Endothelial cell (in vitro differentiated cells): ENCODE measurements around the gene SDR42E1. TPM values are rescaled to one million over a fixed set of nuclear protein-coding genes. Genes with fewer than 3 reads are reported as not detected.
A peak's percentile ranks its signal among the peaks of the same experiment; 100 is the strongest.
"Not testable (repeated sequence)": the region's sequence is repeated elsewhere in the genome, so short reads cannot be mapped to it uniquely, and the experiment has no call there.

Experiments used
- DNase-seq: peaks from one replicate; pipeline ENCODE4 v3.0.0; 2021; ENCODE audit warnings: low spot score
- H3K27ac Mint-ChIP-seq: one replicate; pipeline ENCODE4 v1.8.0; 2021; ENCODE audit warnings: mixed read lengths, inconsistent platforms; ENCODE audit not compliant: unreplicated experiment
- H3K27me3 Mint-ChIP-seq: one replicate; pipeline ENCODE4 v1.8.0; 2021; ENCODE audit warnings: mild to moderate bottlenecking, moderate library complexity, mixed read lengths, inconsistent platforms; ENCODE audit not compliant: unreplicated experiment
- H3K36me3 Mint-ChIP-seq: one replicate; pipeline ENCODE4 v1.8.0; 2021; ENCODE audit warnings: mild to moderate bottlenecking, low read depth, mixed read lengths, inconsistent platforms; ENCODE audit not compliant: unreplicated experiment
- H3K4me1 Mint-ChIP-seq: one replicate; pipeline ENCODE4 v1.8.0; 2021; ENCODE audit warnings: mild to moderate bottlenecking, mixed read lengths, inconsistent platforms; ENCODE audit not compliant: unreplicated experiment
- H3K4me3 Mint-ChIP-seq: one replicate; pipeline ENCODE4 v1.8.0; 2021; ENCODE audit warnings: mild to moderate bottlenecking, mixed read lengths, inconsistent platforms; ENCODE audit not compliant: unreplicated experiment
- H3K9me3 Mint-ChIP-seq: one replicate; pipeline ENCODE4 v1.8.0; 2021; ENCODE audit warnings: mixed read lengths, inconsistent platforms; ENCODE audit not compliant: unreplicated experiment
- CTCF ChIP-seq: fragments of 200-600 bp; sonication (generic); IDR thresholded peaks from one replicate; pipeline ENCODE4 v1.5.0; 2021; ENCODE audit warnings: antibody characterized with exemption; ENCODE audit not compliant: unreplicated experiment
- total RNA-seq: library from RNA; stranded (reverse); fragmentation: NEBNext Ultra II Directional; extraction: Animal tissue kit (Norgen Biotek cat#: 25700); gene quantifications from one replicate; pipeline ENCODE4 v1.2.1, GENCODE V29; 2021; ENCODE audit not compliant: unreplicated experiment

SDR42E1 gene
- total RNA-seq, 1 donor from 2014 or later = 0.74 TPM

DNA sequence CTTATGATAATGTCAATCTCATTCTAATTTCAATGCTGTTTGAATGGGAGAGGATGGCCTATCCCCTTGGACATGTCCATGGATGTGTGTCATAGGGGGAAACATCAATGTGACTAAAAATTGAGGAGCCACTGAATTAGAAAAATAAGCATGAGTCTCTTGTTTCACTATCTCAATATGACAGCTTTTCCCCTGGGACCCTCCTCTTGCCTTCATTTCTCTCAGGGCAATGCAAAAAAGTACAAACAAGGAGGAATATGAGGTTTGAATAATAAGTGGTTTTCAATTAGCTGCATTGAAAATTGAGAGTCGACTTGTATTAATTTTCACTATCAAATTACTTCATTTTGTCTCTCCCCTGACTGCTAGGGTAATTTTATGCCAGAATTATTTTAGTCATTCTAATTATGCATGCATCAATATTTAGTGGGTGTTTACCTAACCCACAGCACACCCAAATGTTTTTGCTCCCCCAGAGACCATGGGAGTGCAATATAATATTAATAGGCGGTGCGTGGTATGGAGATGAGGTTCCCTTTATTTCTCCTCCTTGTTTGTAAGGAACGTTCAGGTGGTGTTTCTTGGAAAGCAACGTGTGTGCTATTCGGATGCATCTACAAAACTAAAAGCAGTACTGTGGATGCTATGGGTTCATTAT lies 6.8 kb upstream of the SDR42E1 start:
- H3K4me3 Mint-ChIP-seq = no peak overlapping the region
- H3K36me3 Mint-ChIP-seq = no peaks in the 10 kb centered on the region
- DNase-seq = no peak
- no peaks in the 10 kb centered on the region for H3K27me3 Mint-ChIP-seq
- H3K4me1 Mint-ChIP-seq = no peaks in the 10 kb centered on the region
- no peak for TF ChIP-seq CTCF
- H3K27ac Mint-ChIP-seq = no peak overlapping the region
- H3K9me3 Mint-ChIP-seq = no peaks in the 10 kb centered on the region

DNA sequence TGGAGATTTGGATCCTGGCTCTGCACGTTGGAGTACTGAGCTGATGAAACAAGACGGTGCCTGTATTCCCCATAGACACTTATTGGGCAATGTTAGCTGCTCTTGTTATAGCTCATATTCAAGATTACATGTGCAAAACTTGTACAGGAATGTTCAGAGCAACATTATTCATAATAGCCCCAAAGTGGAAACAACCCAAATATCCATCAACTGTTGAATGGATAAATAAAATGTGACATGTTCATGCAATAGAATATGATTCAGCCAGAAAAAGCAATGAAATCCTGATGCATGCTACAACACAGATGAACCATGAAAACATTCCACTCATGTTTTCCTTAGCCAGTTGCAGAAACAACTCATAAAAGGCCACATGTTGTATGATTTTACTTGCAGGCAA lies 5.7 kb upstream of the SDR42E1 start:
- DNase-seq = no peak
- Mint-ChIP-seq H3K27me3 (no peaks in the 10 kb centered on the region), H3K4me1 (no peaks in the 10 kb centered on the region), H3K27ac (no peak overlapping the region), H3K36me3 (peaks cover 2% of the 10 kb centered on the region), H3K9me3 (no peaks in the 10 kb centered on the region), H3K4me3 (no peak overlapping the region)
- TF ChIP-seq CTCF = no peak

DNA sequence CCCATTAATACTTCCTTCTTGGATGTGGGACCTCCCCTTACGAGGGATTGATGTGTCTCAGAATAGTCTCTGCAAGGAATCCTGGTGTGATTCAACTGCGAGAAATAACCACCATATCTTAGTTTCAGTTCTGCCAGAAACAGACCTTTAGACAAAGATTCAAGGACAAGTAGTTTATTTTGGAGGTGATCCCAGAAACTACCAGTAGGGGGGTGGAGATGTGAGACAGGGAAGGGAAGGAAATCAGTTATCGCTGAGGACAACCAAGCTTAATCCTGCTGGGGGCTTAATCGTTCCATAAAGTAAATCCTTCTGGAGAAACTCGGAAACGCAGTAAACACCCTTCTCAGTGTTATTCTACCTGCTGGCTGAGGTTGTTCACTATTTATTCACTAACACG lies 5.0 kb upstream of the SDR42E1 start:
- peak; percentile 58 for TF ChIP-seq CTCF
- H3K9me3 Mint-ChIP-seq = peaks cover 4% of the 10 kb centered on the region
- no peaks in the 10 kb centered on the region for H3K27me3 Mint-ChIP-seq
- DNase-seq = peak; percentile 11
- H3K4me1 Mint-ChIP-seq = no peaks in the 10 kb centered on the region
- H3K4me3 Mint-ChIP-seq = no peak overlapping the region
- peaks cover 6% of the 10 kb centered on the region for H3K36me3 Mint-ChIP-seq
- no peak overlapping the region for H3K27ac Mint-ChIP-seq

- Mint-ChIP-seq H3K4me1 (no peaks in the 10 kb centered on the region), H3K36me3 (peaks cover 14% of the 10 kb centered on the region), H3K27me3 (no peaks in the 10 kb centered on the region), H3K27ac (no peak overlapping the region), H3K4me3 (no peak overlapping the region), H3K9me3 (peaks cover 8% of the 10 kb centered on the region)
- TF ChIP-seq CTCF = no peak
- no peak for DNase-seq
Observed at GRCh38 chr16:82013139-82013538, 1.9 kb upstream of the SDR42E1 start.

DNA sequence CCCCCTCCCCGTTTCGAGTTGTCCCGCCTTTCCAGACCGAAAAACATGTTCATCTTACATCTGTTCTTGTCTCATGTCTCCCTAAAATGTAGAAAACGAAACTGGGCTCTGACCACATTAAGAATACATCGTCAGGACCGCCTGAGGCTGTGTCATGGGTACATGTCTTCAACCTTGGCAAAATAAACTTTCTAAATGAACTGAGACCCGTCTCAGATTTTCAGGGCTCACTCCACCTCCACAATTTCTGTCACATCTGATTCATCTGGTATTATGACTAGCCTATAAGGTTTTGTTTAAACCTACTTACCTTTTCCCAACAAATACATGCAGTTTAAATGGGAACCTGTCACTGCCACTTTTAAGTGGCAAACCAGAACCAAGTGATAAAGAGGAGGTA lies 621 bp downstream of the SDR42E1 start:
- Mint-ChIP-seq H3K4me1 (no peaks in the 10 kb centered on the region), H3K9me3 (peaks cover 9% of the 10 kb centered on the region), H3K27me3 (no peaks in the 10 kb centered on the region), H3K4me3 (no peak overlapping the region), H3K27ac (no peak overlapping the region), H3K36me3 (peaks cover 14% of the 10 kb centered on the region)
- TF ChIP-seq CTCF = no peak
- no peak for DNase-seq

DNA sequence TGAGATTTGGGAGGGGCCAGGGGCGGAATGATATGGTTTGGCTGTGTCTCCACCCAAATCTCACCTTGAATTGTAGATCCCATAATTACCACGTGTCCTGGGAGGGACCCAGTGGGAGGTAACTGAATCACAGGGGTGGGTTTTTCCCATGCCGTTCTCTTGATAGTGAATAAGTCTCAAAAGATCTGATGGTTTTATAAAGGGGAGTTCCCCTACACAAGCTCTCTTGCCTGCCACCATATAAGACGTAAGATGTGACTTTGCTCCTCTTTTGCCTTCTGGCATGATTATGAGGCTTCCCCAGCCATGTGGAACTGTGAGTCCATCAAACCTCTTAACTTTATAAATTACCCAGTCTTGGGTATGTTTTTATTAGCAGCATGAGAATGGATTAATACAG lies 1.5 kb downstream of the SDR42E1 start:
- DNase-seq, H3K27ac Mint-ChIP-seq: not testable (repeated sequence)
- H3K36me3 Mint-ChIP-seq = peaks cover 14% of the 10 kb centered on the region

More for the DNA sequence above, 1.5 kb downstream of the SDR42E1 start:
- H3K27me3 Mint-ChIP-seq, H3K4me3 Mint-ChIP-seq, H3K4me1 Mint-ChIP-seq, H3K9me3 Mint-ChIP-seq: not testable (repeated sequence)
